NCI-H2196 (cell line): ENCODE results near the gene PTK7.
"Not testable (repeated sequence)": the region's sequence is repeated elsewhere in the genome, so short reads cannot be mapped to it uniquely, and the experiment has no call there.

Source experiments
- DNase-seq: peaks from one replicate; lab custom pipeline; 2025; ENCODE audit not compliant: unreplicated experiment; lab: John Stamatoyannopoulos, UW

Gene PTK7

GRCh38 chr6:43117466-43117865 is 41.4 kb downstream of the PTK7 start:
- DNase-seq = not testable (repeated sequence)

GRCh38 chr6:43119482-43119881 is 43.4 kb downstream of the PTK7 start:
- DNase-seq = no peak

- no peak for DNase-seq
Measured at GRCh38 chr6:43120101-43120763, 44.1 kb downstream of the PTK7 start.

GRCh38 chr6:43120944-43121913 is 45.1 kb downstream of the PTK7 start:
- DNase-seq = no peak

- DNase-seq = no peak
Measured at GRCh38 chr6:43122146-43122545, 46.0 kb downstream of the PTK7 start.

GRCh38 chr6:43123461-43124314 is 47.6 kb downstream of the PTK7 start:
- no peak for DNase-seq

GRCh38 chr6:43124481-43124880 is 48.4 kb downstream of the PTK7 start:
- DNase-seq = no peak

GRCh38 chr6:43125119-43125518 is 49.0 kb downstream of the PTK7 start:
- DNase-seq = no peak

GRCh38 chr6:43125555-43125954 is 49.4 kb downstream of the PTK7 start:
- DNase-seq = no peak

- DNase-seq = no peak
Measured at GRCh38 chr6:43127180-43127579, 51.1 kb downstream of the PTK7 start.

- DNase-seq = no peak
Measured at GRCh38 chr6:43127877-43128276, 51.8 kb downstream of the PTK7 start.

- no peak for DNase-seq
Measured at GRCh38 chr6:43128926-43129325, 52.8 kb downstream of the PTK7 start.

- peak; percentile 14 for DNase-seq
Measured at GRCh38 chr6:43129434-43130194, 53.5 kb downstream of the PTK7 start.

GRCh38 chr6:43130429-43130828 is 54.3 kb downstream of the PTK7 start:
- DNase-seq = no peak

GRCh38 chr6:43131379-43131778 is 55.3 kb downstream of the PTK7 start:
- DNase-seq = not testable (repeated sequence)

- no peak for DNase-seq
Measured at GRCh38 chr6:43138267-43138666, 62.2 kb downstream of the PTK7 start.

GRCh38 chr6:43139973-43140372 is 63.9 kb downstream of the PTK7 start:
- not testable (repeated sequence) for DNase-seq

- no peak for DNase-seq
Measured at GRCh38 chr6:43141644-43142043, 65.5 kb downstream of the PTK7 start.

- DNase-seq = no peak
Measured at GRCh38 chr6:43142101-43142500, 66.0 kb downstream of the PTK7 start.
